ENCODE measurements around the gene SPATA6L. TPM values are rescaled to one million over a fixed set of nuclear protein-coding genes. Genes with fewer than 3 reads are reported as not detected.

The SPATA6L gene
- total and polyA plus RNA-seq, 2 of the 13 experiments (the other 11 are each of a cell fraction or from before 2014, with no cell fraction given), result 1.1 to 1.9 TPM

GRCh38 chr9:4662108-4662988 lies 3.9 kb downstream of the SPATA6L start, which contains the start of gene PLPP6 (continued):
- TF ChIP-seq ZNF800 (CRISPR knock-in tag; IDR thresholded peaks at IDR 0.05) (peak; percentile 23; the same call in 1 of the 2 replicates), ZNF235 (CRISPR knock-in tag; IDR thresholded peaks at IDR 0.05; ENCODE audit: borderline replicate concordance) (peak; percentile 60; the same call in 1 of the 2 replicates), ZNF607 (CRISPR knock-in tag; IDR thresholded peaks at IDR 0.05; ENCODE audit: borderline replicate concordance) (peak; percentile 81; the same call in 1 of the 2 replicates), ZNF543 (CRISPR knock-in tag; IDR thresholded peaks at IDR 0.05) (no peak; the same call in 1 of the 2 replicates), NFIC (IDR thresholded peaks at IDR 0.05; ENCODE audit: low read length) (no peak), CCAR2 (optimal IDR thresholded peaks at IDR 0.05; ENCODE audit: low read depth, low read length) (no peak), CSRNP1 (CRISPR knock-in tag; IDR thresholded peaks at IDR 0.05) (no peak; the same call in 1 of the 2 replicates), ZNF687 (CRISPR knock-in tag; IDR thresholded peaks at IDR 0.05) (peak; percentile 97), ZNF3 (CRISPR knock-in tag; IDR thresholded peaks at IDR 0.05) (no peak), ELF1 (CRISPR knock-in tag; IDR thresholded peaks at IDR 0.05) (peak; percentile 98), ZFP1 (CRISPR knock-in tag; IDR thresholded peaks at IDR 0.05) (peak; percentile 66; the same call in 1 of the 2 replicates), HNRNPH1 (optimal IDR thresholded peaks at IDR 0.05; ENCODE audit: low read depth, low read length) (no peak), FOSL2 (CRISPR knock-in tag; IDR thresholded peaks at IDR 0.05) (peak; percentile 63), GABPA (IDR thresholded peaks at IDR 0.05; ENCODE audit: low read depth, low read length) (peak; percentile 82), GABPA (CRISPR knock-in tag; IDR thresholded peaks at IDR 0.05; ENCODE audit: low read depth) (peak; percentile 91), ZNF44 (CRISPR knock-in tag; IDR thresholded peaks at IDR 0.05) (peak; percentile 42), ZBTB44 (CRISPR knock-in tag; IDR thresholded peaks at IDR 0.05) (peak; percentile 39; the same call in 1 of the 2 replicates), ZNF296 (CRISPR knock-in tag; conservative IDR thresholded peaks at IDR 0.05) (no peak; the same call in 1 of the 2 replicates), ZNF737 (CRISPR knock-in tag; IDR thresholded peaks at IDR 0.05; ENCODE audit: borderline replicate concordance) (no peak), ZNF547 (CRISPR knock-in tag; IDR thresholded peaks at IDR 0.05) (peak; percentile 76), RELA (CRISPR knock-in tag; IDR thresholded peaks at IDR 0.05) (peak; percentile 42)

All from HepG2 (cell line).